Upper lobe of left lung (tissue), 6 donors: ENCODE results near the gene GRK5. TPM values are rescaled to one million over a fixed set of nuclear protein-coding genes. Genes with fewer than 3 reads are reported as not detected.
"Not testable (repeated sequence)": the region's sequence is repeated elsewhere in the genome, so short reads cannot be mapped to it uniquely, and the experiment has no call there.

Experiments
- ATAC-seq, 2 donors: fragments of 200-7000 bp; cut with Tn5 transposase; one replicate each; pipeline ENCODE4 v1.9.1; 2022; ENCODE audit warnings: mild to moderate bottlenecking in 2 of 2, moderate library complexity in 2 of 2; ENCODE audit not compliant: low FRiP score in 2 of 2
- DNase-seq, 2 donors: peaks; one replicate each; pipeline ENCODE4 v3.0.0-alpha.2; 2019 to 2020
- H3K27ac ChIP-seq, 4 donors: fragments of 200-600 bp; sonication (generic); one replicate each; pipeline ENCODE4 v1.5.1; 2016 to 2019
- H3K27me3 ChIP-seq, 4 donors: fragments of 200-600 bp; sonication (generic); one replicate each; pipeline ENCODE4 v1.5.1; 2017 to 2019
- H3K36me3 ChIP-seq, 4 donors: fragments of 200-600 bp; sonication (generic); one replicate each; pipeline ENCODE4 v1.5.1; 2016 to 2019
- H3K4me1 ChIP-seq, 4 donors: fragments of 200-600 bp; sonication (generic); one replicate each; pipeline ENCODE4 v1.5.1; 2018 to 2019
- H3K4me3 ChIP-seq, 4 donors: fragments of 200-600 bp; sonication (generic); one replicate each; pipeline ENCODE4 v1.5.1; 2017 to 2019; ENCODE audit warnings: mild to moderate bottlenecking in 2 of 4, moderate library complexity in 1 of 4
- H3K9me3 ChIP-seq, 4 donors: fragments of 200-600 bp; sonication (generic); one replicate each; pipeline ENCODE4 v1.5.1; 2018 to 2019
- EP300 ChIP-seq, 4 donors: sonication (generic); formaldehyde crosslinking; IDR thresholded peaks; one replicate each; pipeline ENCODE4 v1.5.1; 2017; ENCODE audit warnings: antibody characterized with exemption in 4 of 4, control low read depth in 2 of 4
- POLR2A ChIP-seq, 4 donors: fragments of 450-650 bp; IDR thresholded peaks; one replicate each; pipeline ENCODE4 v1.5.1; 2016 to 2017; ENCODE audit warnings: antibody characterized with exemption in 4 of 4, mild to moderate bottlenecking in 2 of 4
- POLR2AphosphoS5 ChIP-seq, 2 donors: sonication (generic); formaldehyde crosslinking; IDR thresholded peaks; one replicate each; pipeline ENCODE4 v1.5.1; 2017; ENCODE audit warnings: antibody characterized with exemption in 2 of 2
- WGBS, 2 donors: methylation state at CpG; one replicate each; pipeline ENCODE4 v1.1.5; 2017 to 2018; 5-methylcytosine and 5-hydroxymethylcytosine counted together
- total RNA-seq, 6 donors: library from RNA; depleted of rRNA in 4 of 6; stranded (reverse); fragments of >200 nt in 4 of 6; gene quantifications; one replicate each; pipeline versions ENCODE4 v1.1.0 to v1.2.1, GENCODE V29; 2016 to 2021
- TF ChIP-seq, protein P1 (sequence below), 6 experiments: fragments of 450-650 bp in 4 of 6; fragments of 200-600 bp in 2 of 6; sonication (generic) in 2 of 6; IDR thresholded peaks; one replicate each; pipeline ENCODE4 v1.5.1; 2016 to 2019; ENCODE audit warnings: antibody characterized with exemption in 6 of 6
- donor health status: DM: no; HTN: no; CAD: no; lungs with moderate emphysema.
- donor health status: DM: no; HTN: yes; CAD: no; lungs with severe emphysema.

GRK5 gene
- total RNA-seq, 6 donors from 2014 or later, result 38.6 to 80.9 (median 61.1) TPM

DNA sequence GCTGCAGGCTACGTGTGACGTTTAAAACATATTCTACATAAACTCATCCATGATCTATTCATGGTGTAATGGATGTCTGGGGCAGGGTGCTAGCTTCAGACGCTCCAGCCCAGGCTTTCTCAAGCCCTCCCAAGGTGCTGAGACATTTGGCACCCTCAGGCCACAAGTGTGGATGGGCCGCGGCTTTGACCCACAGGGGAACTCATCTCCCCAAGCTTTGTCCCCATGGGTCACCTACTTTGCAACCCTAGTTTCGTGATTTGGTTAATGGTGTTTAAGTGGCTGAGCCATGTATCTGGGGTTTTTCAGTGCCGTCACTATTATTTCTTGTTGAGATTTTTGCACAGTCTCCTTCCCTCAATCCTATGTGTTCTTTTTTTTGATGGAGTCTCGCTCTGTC lies 66.0 kb downstream of the GRK5 start:
- ATAC-seq (no peak), DNase-seq (no peak)
- Histone ChIP-seq H3K27me3 (no peaks in the 10 kb centered on the region), H3K4me3 (no peak overlapping the region), H3K4me1 (peaks cover 48 to 77% (median 70%) of the 10 kb centered on the region in 4 donors), H3K36me3 (no peaks in the 10 kb centered on the region), H3K9me3 (no peaks in the 10 kb centered on the region), H3K27ac (peak overlapping the region; percentile 86 to 94 (median 88))
- TF ChIP-seq POLR2AphosphoS5 (IDR thresholded peaks at IDR 0.05) (no peak), EP300 (IDR thresholded peaks at IDR 0.05) (no peak), POLR2A (IDR thresholded peaks at IDR 0.05) (no peak)
- TF ChIP-seq, protein P1, sequence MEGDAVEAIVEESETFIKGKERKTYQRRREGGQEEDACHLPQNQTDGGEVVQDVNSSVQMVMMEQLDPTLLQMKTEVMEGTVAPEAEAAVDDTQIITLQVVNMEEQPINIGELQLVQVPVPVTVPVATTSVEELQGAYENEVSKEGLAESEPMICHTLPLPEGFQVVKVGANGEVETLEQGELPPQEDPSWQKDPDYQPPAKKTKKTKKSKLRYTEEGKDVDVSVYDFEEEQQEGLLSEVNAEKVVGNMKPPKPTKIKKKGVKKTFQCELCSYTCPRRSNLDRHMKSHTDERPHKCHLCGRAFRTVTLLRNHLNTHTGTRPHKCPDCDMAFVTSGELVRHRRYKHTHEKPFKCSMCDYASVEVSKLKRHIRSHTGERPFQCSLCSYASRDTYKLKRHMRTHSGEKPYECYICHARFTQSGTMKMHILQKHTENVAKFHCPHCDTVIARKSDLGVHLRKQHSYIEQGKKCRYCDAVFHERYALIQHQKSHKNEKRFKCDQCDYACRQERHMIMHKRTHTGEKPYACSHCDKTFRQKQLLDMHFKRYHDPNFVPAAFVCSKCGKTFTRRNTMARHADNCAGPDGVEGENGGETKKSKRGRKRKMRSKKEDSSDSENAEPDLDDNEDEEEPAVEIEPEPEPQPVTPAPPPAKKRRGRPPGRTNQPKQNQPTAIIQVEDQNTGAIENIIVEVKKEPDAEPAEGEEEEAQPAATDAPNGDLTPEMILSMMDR (IDR thresholded peaks at IDR 0.05), result no peak
- WGBS, 2 donors, result 92 to 97% methylated on average over 8 of the region's 8 CpGs

GRCh38 chr10:119274519-119275045 lies 67.2 kb downstream of the GRK5 start:
- DNase-seq, result no peak
- WGBS, 2 donors, result 87 to 93% methylated on average over 3 to 4 of the region's 4 CpGs
- peak overlapping the region; percentile 86 to 94 (median 88) for H3K27ac ChIP-seq
- no peaks in the 10 kb centered on the region for H3K36me3 ChIP-seq
- H3K4me3 ChIP-seq, result no peak overlapping the region
- ATAC-seq, result no peak
- no peaks in the 10 kb centered on the region for H3K27me3 ChIP-seq
- H3K4me1 ChIP-seq, result peaks cover 44 to 67% (median 60%) of the 10 kb centered on the region in 4 donors
- H3K9me3 ChIP-seq, result no peaks in the 10 kb centered on the region
- TF ChIP-seq, protein P1 (IDR thresholded peaks at IDR 0.05), result no peak
- TF ChIP-seq POLR2A (IDR thresholded peaks at IDR 0.05), result no peak
- TF ChIP-seq POLR2AphosphoS5 (IDR thresholded peaks at IDR 0.05), result no peak
- no peak for TF ChIP-seq EP300 (IDR thresholded peaks at IDR 0.05)

DNA sequence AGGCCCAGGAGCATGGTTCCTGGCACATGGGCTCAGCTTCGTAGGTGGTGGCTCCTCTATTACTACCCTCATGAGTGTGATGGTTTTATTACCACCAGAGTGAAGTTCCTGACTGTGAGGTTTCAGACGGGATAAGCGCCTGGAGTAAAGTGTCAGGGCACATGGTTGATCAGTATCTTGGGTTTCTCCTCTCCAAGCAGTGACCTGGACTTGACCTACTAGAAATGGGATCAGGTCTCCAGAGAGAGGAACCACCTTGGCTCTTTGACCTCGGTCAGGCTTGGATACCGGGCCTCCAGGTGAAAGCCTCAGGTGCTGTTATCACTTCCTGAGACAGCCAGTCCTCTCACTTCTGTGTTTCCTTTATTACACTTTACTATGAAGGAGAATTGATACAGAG lies 67.7 kb downstream of the GRK5 start:
- no peaks in the 10 kb centered on the region for H3K9me3 ChIP-seq
- H3K36me3 ChIP-seq, result no peaks in the 10 kb centered on the region
- ATAC-seq, result no peak
- no peak for DNase-seq
- 71 to 79% methylated on average over 5 of the region's 5 CpGs for WGBS, 2 donors
- no peaks in the 10 kb centered on the region for H3K27me3 ChIP-seq
- no peak for TF ChIP-seq POLR2AphosphoS5 (IDR thresholded peaks at IDR 0.05)
- TF ChIP-seq, protein P1 (IDR thresholded peaks at IDR 0.05), result no peak
- no peak for TF ChIP-seq POLR2A (IDR thresholded peaks at IDR 0.05)
- TF ChIP-seq EP300 (IDR thresholded peaks at IDR 0.05), result no peak
- H3K4me3 ChIP-seq, result no peak overlapping the region
- peaks cover 44 to 64% (median 59%) of the 10 kb centered on the region in 4 donors for H3K4me1 ChIP-seq
- peak overlapping the region; percentile 86 to 94 (median 88) for H3K27ac ChIP-seq

- not testable (repeated sequence) for ATAC-seq, H3K27me3 ChIP-seq, DNase-seq, H3K36me3 ChIP-seq, H3K4me3 ChIP-seq, H3K9me3 ChIP-seq
- 76 to 84% methylated on average over 4 of the region's 4 CpGs for WGBS, 2 donors
- H3K4me1 ChIP-seq, result peaks cover 44 to 64% (median 58%) of the 10 kb centered on the region in 4 donors
- peak overlapping the region in 1 of 4 donors; percentile 28 for H3K27ac ChIP-seq
Measured at GRCh38 chr10:119276194-119276593, 68.8 kb downstream of the GRK5 start.

DNA sequence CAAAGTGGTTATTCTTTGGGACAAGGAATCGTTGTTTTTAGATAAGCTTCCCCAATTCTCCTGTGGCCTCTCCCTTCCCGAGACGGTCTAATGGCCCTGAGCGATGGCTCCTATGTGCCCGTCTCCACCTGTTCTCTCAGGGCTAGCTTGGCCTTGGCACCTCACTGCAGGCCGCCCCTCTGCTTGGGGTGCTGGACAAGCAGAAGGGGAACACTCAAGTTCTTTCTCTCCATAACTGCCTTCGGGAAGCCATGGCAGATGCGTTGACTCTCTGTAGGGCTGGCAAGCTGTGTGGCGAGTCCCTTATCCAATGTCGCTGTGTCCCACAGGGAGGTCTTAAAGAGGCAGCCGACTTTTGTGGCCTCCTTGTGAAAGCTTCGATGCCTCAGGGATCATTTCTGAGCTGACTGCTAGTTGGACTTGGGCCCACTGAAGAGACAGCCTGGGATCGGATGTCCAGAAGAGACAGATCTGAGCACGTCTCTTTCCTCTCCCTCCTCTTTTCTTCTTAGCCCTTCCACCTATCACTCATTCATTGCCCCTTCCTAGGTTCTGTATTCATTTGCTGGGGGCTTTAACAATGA lies 70.8 kb downstream of the GRK5 start:
- TF ChIP-seq POLR2AphosphoS5 (IDR thresholded peaks at IDR 0.05), result no peak
- ATAC-seq (no peak), DNase-seq (no peak)
- peaks cover 43 to 64% (median 57%) of the 10 kb centered on the region in 4 donors for H3K4me1 ChIP-seq
- H3K4me3 ChIP-seq, result no peak overlapping the region
- no peaks in the 10 kb centered on the region for H3K27me3 ChIP-seq
- H3K36me3 ChIP-seq, result no peaks in the 10 kb centered on the region
- no peaks in the 10 kb centered on the region for H3K9me3 ChIP-seq
- H3K27ac ChIP-seq, result peak overlapping the region; percentile 3 to 59 (median 49)
- 74 to 83% methylated on average over 14 of the region's 14 CpGs for WGBS, 2 donors

- peaks cover 48 to 63% (median 57%) of the 10 kb centered on the region in 4 donors for H3K4me1 ChIP-seq
- H3K36me3 ChIP-seq, result no peaks in the 10 kb centered on the region
- no peaks in the 10 kb centered on the region for H3K9me3 ChIP-seq
- no peak overlapping the region for H3K4me3 ChIP-seq
- no peaks in the 10 kb centered on the region for H3K27me3 ChIP-seq
- 90 to 91% methylated on average over 10 of the region's 10 CpGs for WGBS, 2 donors
- ATAC-seq, result no peak
- peak overlapping the region in 2 of 4 donors; percentile 43 to 73 for H3K27ac ChIP-seq
- DNase-seq, result no peak
- TF ChIP-seq POLR2AphosphoS5 (IDR thresholded peaks at IDR 0.05) (no peak), EP300 (IDR thresholded peaks at IDR 0.05) (no peak), POLR2A (IDR thresholded peaks at IDR 0.05) (no peak)
- TF ChIP-seq, protein P1 (IDR thresholded peaks at IDR 0.05), result no peak
Measured at GRCh38 chr10:119279441-119279840, 72.1 kb downstream of the GRK5 start.
